BJ (cell line): ENCODE measurements around the gene SAMD4B. TPM values are rescaled to one million over a fixed set of nuclear protein-coding genes. Genes with fewer than 3 reads are reported as not detected.
"Not testable (repeated sequence)": the region's sequence is repeated elsewhere in the genome, so short reads cannot be mapped to it uniquely, and the experiment has no call there.

ENCODE experiments used
- CTCF ChIA-PET: fragments of 350-600 bp; formaldehyde crosslinking; extraction: SDS; loops from one replicate; lab custom pipeline; 2021; ENCODE audit warnings: antibody characterized with exemption, inconsistent platforms; lab: Yijun Ruan, JAX
- POLR2A ChIA-PET: fragments of 300-600 bp; sonication (Branson Sonifier 250); formaldehyde crosslinking; extraction: SDS; loops from one replicate; lab custom pipeline; 2021; ENCODE audit warnings: antibody characterized with exemption; lab: Charles Lee
- DNase-seq: peaks from one replicate; pipeline ENCODE4 v3.0.0-alpha.2; 2011; ENCODE audit warnings: low read depth
- H3K27me3 ChIP-seq: 2 replicates; pipeline ENCODE4 v1.6.0; 2011; ENCODE audit warnings: low read length; ENCODE audit not compliant: control insufficient read depth, insufficient read depth
- H3K36me3 ChIP-seq: 2 replicates; pipeline ENCODE4 v1.5.1; 2011; ENCODE audit warnings: low read length; ENCODE audit not compliant: control insufficient read depth, insufficient read depth
- H3K4me3 ChIP-seq: 2 replicates; pipeline ENCODE4 v1.5.1; 2011; ENCODE audit warnings: low read depth, mild to moderate bottlenecking, control low read depth, low read length
- polyA plus RNA-seq: library from polyadenylated mRNA; depleted of rRNA; stranded (reverse); fragments of >200 nt; gene quantifications from 2 replicates; pipeline ENCODE4 v1.2.3, GENCODE V29; 2011
- TF ChIP-seq, protein P1 (sequence below): IDR thresholded peaks from 2 replicates; pipeline ENCODE4 v1.5.1; 2011; ENCODE audit warnings: low read depth, mild to moderate bottlenecking, control low read depth, inconsistent platforms, low read length, moderate library complexity; ENCODE audit not compliant: insufficient read depth

The SAMD4B gene
- polyA plus RNA-seq, 1 experiment: 75.7 TPM

DNA sequence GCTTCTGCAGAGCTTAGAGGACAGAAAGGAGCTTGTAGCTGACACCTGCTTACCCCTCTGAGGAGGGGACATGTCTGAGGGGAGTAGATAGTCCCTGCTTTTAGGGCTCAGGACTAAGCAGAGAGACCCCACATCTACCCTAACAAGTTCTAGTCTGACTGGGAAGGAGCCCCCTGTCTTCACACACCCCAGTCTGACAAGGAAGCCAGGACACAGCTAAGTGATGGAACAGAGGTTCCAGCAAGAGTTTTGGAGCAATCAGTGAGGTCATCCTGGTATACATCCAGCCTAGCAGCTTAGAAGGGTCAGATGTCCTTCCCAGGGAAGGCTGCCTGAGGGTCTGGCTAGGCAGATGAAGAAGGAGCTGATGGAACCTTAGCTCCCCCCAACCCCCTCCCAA lies 33.7 kb downstream of the SAMD4B start:
- CTCF ChIA-PET: interaction anchor here (1.4 to 1.5 kb wide), 2 partner anchors 22 to 48 kb away, joined by 3 to 10 read pairs; no protein-coding TSS in a partner anchor
- POLR2A ChIA-PET: no interaction called here
- H3K36me3 ChIP-seq: peaks cover 57% of the 10 kb centered on the region
- H3K27me3 ChIP-seq: no peaks in the 10 kb centered on the region
- TF ChIP-seq, protein P1, sequence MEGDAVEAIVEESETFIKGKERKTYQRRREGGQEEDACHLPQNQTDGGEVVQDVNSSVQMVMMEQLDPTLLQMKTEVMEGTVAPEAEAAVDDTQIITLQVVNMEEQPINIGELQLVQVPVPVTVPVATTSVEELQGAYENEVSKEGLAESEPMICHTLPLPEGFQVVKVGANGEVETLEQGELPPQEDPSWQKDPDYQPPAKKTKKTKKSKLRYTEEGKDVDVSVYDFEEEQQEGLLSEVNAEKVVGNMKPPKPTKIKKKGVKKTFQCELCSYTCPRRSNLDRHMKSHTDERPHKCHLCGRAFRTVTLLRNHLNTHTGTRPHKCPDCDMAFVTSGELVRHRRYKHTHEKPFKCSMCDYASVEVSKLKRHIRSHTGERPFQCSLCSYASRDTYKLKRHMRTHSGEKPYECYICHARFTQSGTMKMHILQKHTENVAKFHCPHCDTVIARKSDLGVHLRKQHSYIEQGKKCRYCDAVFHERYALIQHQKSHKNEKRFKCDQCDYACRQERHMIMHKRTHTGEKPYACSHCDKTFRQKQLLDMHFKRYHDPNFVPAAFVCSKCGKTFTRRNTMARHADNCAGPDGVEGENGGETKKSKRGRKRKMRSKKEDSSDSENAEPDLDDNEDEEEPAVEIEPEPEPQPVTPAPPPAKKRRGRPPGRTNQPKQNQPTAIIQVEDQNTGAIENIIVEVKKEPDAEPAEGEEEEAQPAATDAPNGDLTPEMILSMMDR: no peak
- DNase-seq: no peak
- no peak overlapping the region for H3K4me3 ChIP-seq

DNA sequence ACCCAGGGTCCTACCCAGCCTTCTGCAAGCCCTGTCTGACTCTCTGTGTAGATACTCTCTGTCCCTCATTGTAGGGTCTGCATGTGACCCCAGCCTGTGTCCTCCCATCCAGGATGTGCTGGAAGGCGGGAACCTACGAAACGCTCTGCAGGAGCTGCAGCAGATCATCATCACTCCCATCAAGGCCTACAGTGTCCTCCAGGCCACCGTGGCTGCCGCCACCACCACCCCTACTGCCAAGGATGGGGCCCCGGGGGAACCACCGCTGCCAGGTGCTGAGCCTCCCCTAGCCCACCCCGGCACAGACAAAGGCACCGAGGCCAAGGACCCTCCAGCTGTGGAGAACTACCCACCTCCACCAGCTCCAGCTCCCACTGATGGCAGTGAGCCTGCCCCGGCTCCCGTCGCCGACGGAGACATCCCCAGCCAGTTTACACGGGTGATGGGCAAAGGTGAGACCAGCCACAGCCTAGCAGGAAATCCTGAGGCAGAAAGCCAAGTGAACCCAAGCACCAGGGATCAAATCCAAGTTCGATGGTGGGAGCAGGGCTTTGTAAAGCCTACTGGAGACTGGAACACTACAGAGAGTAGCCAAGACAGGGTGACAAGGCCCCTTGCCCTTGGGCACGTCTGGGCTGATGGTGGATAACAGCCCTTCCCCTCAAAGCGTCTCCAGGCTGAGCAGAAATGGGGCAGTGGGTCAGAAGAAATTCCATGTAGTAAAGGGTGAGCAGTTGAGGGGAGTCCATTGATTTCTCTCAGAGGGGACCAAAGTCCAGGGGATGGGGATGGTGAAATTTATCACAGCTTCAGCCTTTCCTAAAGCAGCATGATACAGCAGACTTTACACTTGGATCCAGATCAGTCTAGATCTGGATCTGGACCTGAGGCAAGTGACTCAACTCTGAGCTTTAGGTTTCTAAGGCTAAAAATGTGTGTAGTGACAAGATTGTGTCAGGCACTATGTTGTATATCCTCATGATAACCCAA lies 35.4 kb downstream of the SAMD4B start:
- Histone ChIP-seq H3K27me3 (no peaks in the 10 kb centered on the region), H3K36me3 (peaks cover 70% of the 10 kb centered on the region), H3K4me3 (no peak overlapping the region)
- no peak for DNase-seq
- ChIA-PET POLR2A (no interaction called here), CTCF (interaction anchor here (1.2 to 2.5 kb wide), 2 partner anchors 14 to 34 kb away, joined by 3 to 7 read pairs; partner anchors contain the start of genes MED29, PAF1 and PLEKHG2)
- TF ChIP-seq, protein P1: no peak

- H3K36me3 ChIP-seq: peaks cover 76% of the 10 kb centered on the region
- CTCF ChIA-PET: interaction anchor here (1.0 to 2.5 kb wide), 2 partner anchors 18 to 33 kb away, joined by 3 to 7 read pairs; partner anchors contain the start of gene PLEKHG2
- DNase-seq, H3K27me3 ChIP-seq, H3K4me3 ChIP-seq, POLR2A ChIA-PET: not testable (repeated sequence)
Observed at GRCh38 chr19:39379366-39379765, 37.1 kb downstream of the SAMD4B start.

- H3K27me3 ChIP-seq: no peaks in the 10 kb centered on the region
- DNase-seq: no peak
- peaks cover 77% of the 10 kb centered on the region for H3K36me3 ChIP-seq
- TF ChIP-seq, protein P1: no peak
- H3K4me3 ChIP-seq: no peak overlapping the region
- CTCF ChIA-PET: interaction anchor here (1.0 kb wide), 1 partner anchor 18 kb away, joined by 3 read pairs; no protein-coding TSS in a partner anchor
- POLR2A ChIA-PET: interaction anchor here (0.5 kb wide), 1 partner anchor 993 kb away, joined by 3 read pairs; no protein-coding TSS in a partner anchor
Observed at GRCh38 chr19:39379865-39380396, 37.7 kb downstream of the SAMD4B start.

GRCh38 chr19:39380521-39381502 lies 38.6 kb downstream of the SAMD4B start:
- no peak for DNase-seq
- POLR2A ChIA-PET: interaction anchor here (0.5 kb wide), 1 partner anchor 994 kb away, joined by 3 read pairs; no protein-coding TSS in a partner anchor
- no peak overlapping the region for H3K4me3 ChIP-seq
- CTCF ChIA-PET: no interaction called here
- H3K27me3 ChIP-seq: no peaks in the 10 kb centered on the region
- peaks cover 81% of the 10 kb centered on the region for H3K36me3 ChIP-seq
- TF ChIP-seq, protein P1: no peak
